Body of pancreas (tissue), 4 donors: ENCODE measurements around the gene DUSP19. TPM values are rescaled to one million over a fixed set of nuclear protein-coding genes. Genes with fewer than 3 reads are reported as not detected.

Experiments used
- ATAC-seq: fragments of 150-250 bp; one replicate; pipeline ENCODE4 v1.9.1; 2016
- DNase-seq, 4 donors: peaks; one replicate each; pipeline ENCODE4 v3.0.0-alpha.2; 2019
- H3K27ac ChIP-seq, 4 donors: fragments of 200-600 bp; sonication (generic); 1 replicate in 3 of 4; 2 replicates in 1 of 4; pipeline versions ENCODE4 v1.5.1 to v1.6.1; 2016 to 2019; ENCODE audit warnings: mild to moderate bottlenecking in 1 of 4, mixed read lengths in 1 of 4, moderate library complexity in 1 of 4
- H3K27me3 ChIP-seq, 2 donors: fragments of 200-600 bp; sonication (generic); one replicate each; pipeline ENCODE4 v1.6.0; 2016; ENCODE audit warnings: mild to moderate bottlenecking in 1 of 2
- H3K36me3 ChIP-seq, 2 donors: fragments of 200-600 bp; sonication (generic); replicated peaks in 1 of 2; 2 replicates each; pipeline ENCODE4 v1.5.1; 2016; ENCODE audit warnings: low read depth in 2 of 2; ENCODE audit not compliant: insufficient read depth in 1 of 2
- H3K4me1 ChIP-seq: fragments of 200-600 bp; sonication (generic); one replicate; pipeline ENCODE4 v1.6.0; 2016
- H3K4me3 ChIP-seq, 2 donors: fragments of 200-600 bp; sonication (generic); 1 replicate in 1 of 2; 2 replicates in 1 of 2; pipeline ENCODE4 v1.5.1; 2016 to 2019
- H3K9me3 ChIP-seq, 3 donors: fragments of 200-600 bp; sonication (generic); 1 replicate in 2 of 3; 2 replicates in 1 of 3; pipeline ENCODE4 v1.5.1; 2016
- CTCF ChIP-seq, 7 experiments: fragments of 450-650 bp in 4 of 7; fragments of 200-600 bp in 3 of 7; sonication (generic) in 3 of 7; IDR thresholded peaks; one replicate each; pipeline ENCODE4 v1.5.1; 2016 to 2019; ENCODE audit warnings: antibody characterized with exemption in 7 of 7
- POLR2A ChIP-seq, 3 donors: fragments of 450-650 bp; IDR thresholded peaks; one replicate each; pipeline ENCODE4 v1.6.1; 2016; ENCODE audit warnings: antibody characterized with exemption in 3 of 3, mild to moderate bottlenecking in 2 of 3
- WGBS, 2 donors: methylation state at CpG; one replicate each; pipeline ENCODE4 v1.1.5; 2017; 5-methylcytosine and 5-hydroxymethylcytosine counted together
- intact Hi-C: fragments of 100-400 bp; cut with DNase I; formaldehyde crosslinking; loops from one replicate; pipeline ENCODE4 v1.15.1; 2023
- total RNA-seq, 2 donors: library from RNA; depleted of rRNA; stranded (reverse); fragments of >200 nt; gene quantifications; one replicate each; pipeline ENCODE4 v1.1.0, GENCODE V29; 2016

Gene DUSP19
- total RNA-seq, 2 donors from 2014 or later = 1.6 to 2.0 TPM

- intact Hi-C loops = no loop called here
- peak within 1 kb of the TSS; percentile 38 to 92 for H3K4me3 ChIP-seq
- WGBS, 2 donors = 0% methylated on average over 35 to 43 of the region's 43 CpGs
Measured at GRCh38 chr2:183124222-183124956, 45.8 kb downstream of the DUSP19 start, which contains the start of gene NUP35. TSS of gene NUP35 (plus strand) at chr2:183124443. CDS start at chr2:183124458, 15 bp downstream.

GRCh38 chr2:183124957-183125255 is 46.4 kb downstream of the DUSP19 start:
- intact Hi-C loops = no loop called here
- no peaks in the 10 kb centered on the region for H3K27me3 ChIP-seq
- H3K27ac ChIP-seq = peak overlapping the region; percentile 77 to 94 (median 90)
- H3K4me3 ChIP-seq = peak overlapping the region; percentile 38 to 92
- 0 to 1% methylated on average over 10 of the region's 10 CpGs for WGBS, 2 donors
- H3K4me1 ChIP-seq = peaks cover 20% of the 10 kb centered on the region
- ATAC-seq (no peak), DNase-seq (no peak)
- TF ChIP-seq CTCF (IDR thresholded peaks at IDR 0.05) (no peak), POLR2A (IDR thresholded peaks at IDR 0.05) (no peak)
- H3K9me3 ChIP-seq = no peaks in the 10 kb centered on the region
- H3K36me3 ChIP-seq = peaks cover 2 to 5% of the 10 kb centered on the region in 2 donors

More at GRCh38 chr2:183124222-183124956, 45.8 kb downstream of the DUSP19 start, which contains the start of gene NUP35:
- Histone ChIP-seq H3K9me3 (no peaks in the 10 kb centered on the region), H3K4me1 (peaks cover 20% of the 10 kb centered on the region), H3K27me3 (no peaks in the 10 kb centered on the region), H3K27ac (peak within 1 kb of the TSS; percentile 77 to 94 (median 90)), H3K36me3 (peaks cover 0 to under 1% of the 10 kb centered on the region in 2 donors)
- DNase-seq (peak; percentile 87 to 92 (median 91)), ATAC-seq (peak; percentile 99)
- TF ChIP-seq POLR2A (IDR thresholded peaks at IDR 0.05) = peak in 2 of 3 donors; percentile 76
- no peak for TF ChIP-seq CTCF (IDR thresholded peaks at IDR 0.05)

GRCh38 chr2:183125659-183126341 is 47.3 kb downstream of the DUSP19 start:
- WGBS, 2 donors = 80% methylated on average over 11 of the region's 11 CpGs
- intact Hi-C loops = no loop called here
- TF ChIP-seq CTCF (IDR thresholded peaks at IDR 0.05) (no peak), POLR2A (IDR thresholded peaks at IDR 0.05) (no peak)

GRCh38 chr2:183126635-183127034 is 48.1 kb downstream of the DUSP19 start:
- Histone ChIP-seq H3K4me3 (no peak overlapping the region), H3K36me3 (peaks cover 4 to 5% of the 10 kb centered on the region in 2 donors), H3K4me1 (peaks cover 20% of the 10 kb centered on the region), H3K27ac (no peak overlapping the region), H3K27me3 (no peaks in the 10 kb centered on the region), H3K9me3 (no peaks in the 10 kb centered on the region)
- DNase-seq (no peak), ATAC-seq (no peak)
- 58 to 69% methylated on average over 2 of the region's 2 CpGs for WGBS, 2 donors
- TF ChIP-seq POLR2A (IDR thresholded peaks at IDR 0.05) (no peak), CTCF (IDR thresholded peaks at IDR 0.05) (no peak)
- intact Hi-C loops = no loop called here

More at GRCh38 chr2:183125659-183126341, 47.3 kb downstream of the DUSP19 start:
- Histone ChIP-seq H3K4me3 (no peak overlapping the region), H3K9me3 (no peaks in the 10 kb centered on the region), H3K27ac (no peak overlapping the region), H3K36me3 (peaks cover 2 to 5% of the 10 kb centered on the region in 2 donors), H3K27me3 (no peaks in the 10 kb centered on the region), H3K4me1 (peaks cover 20% of the 10 kb centered on the region)
- ATAC-seq (no peak), DNase-seq (no peak)
